Measurements from ENCODE around the gene TGFB1. TPM values are rescaled to one million over a fixed set of nuclear protein-coding genes. Genes with fewer than 3 reads are reported as not detected.
A peak's percentile ranks its signal among the peaks of the same experiment; 100 is the strongest.
"Not testable (repeated sequence)": the region's sequence is repeated elsewhere in the genome, so short reads cannot be mapped to it uniquely, and the experiment has no call there.

Gene TGFB1
- total RNA-seq, 2 donors from 2014 or later: 7.7 to 14.6 TPM

- Histone ChIP-seq H3K27me3 (no peaks in the 10 kb centered on the region), H3K9ac (ENCODE audit: low read depth in 2 of 2, low read length in 2 of 2) (peak overlapping the region; percentile 55 to 74), H3K4me1 (no peaks in the 10 kb centered on the region), H3K27ac (peak overlapping the region; percentile 5), H3K4me3 (peak overlapping the region; percentile 53), H3K36me3 (no peaks in the 10 kb centered on the region), H3K9me3 (no peaks in the 10 kb centered on the region)
- intact Hi-C loops (cut with DNase I): no loop called here
- DNase-seq: no peak
- no peak for TF ChIP-seq CTCF (IDR thresholded peaks at IDR 0.05)
Measured at GRCh38 chr19:41376998-41377365, 23.3 kb upstream of the TGFB1 start.

DNA sequence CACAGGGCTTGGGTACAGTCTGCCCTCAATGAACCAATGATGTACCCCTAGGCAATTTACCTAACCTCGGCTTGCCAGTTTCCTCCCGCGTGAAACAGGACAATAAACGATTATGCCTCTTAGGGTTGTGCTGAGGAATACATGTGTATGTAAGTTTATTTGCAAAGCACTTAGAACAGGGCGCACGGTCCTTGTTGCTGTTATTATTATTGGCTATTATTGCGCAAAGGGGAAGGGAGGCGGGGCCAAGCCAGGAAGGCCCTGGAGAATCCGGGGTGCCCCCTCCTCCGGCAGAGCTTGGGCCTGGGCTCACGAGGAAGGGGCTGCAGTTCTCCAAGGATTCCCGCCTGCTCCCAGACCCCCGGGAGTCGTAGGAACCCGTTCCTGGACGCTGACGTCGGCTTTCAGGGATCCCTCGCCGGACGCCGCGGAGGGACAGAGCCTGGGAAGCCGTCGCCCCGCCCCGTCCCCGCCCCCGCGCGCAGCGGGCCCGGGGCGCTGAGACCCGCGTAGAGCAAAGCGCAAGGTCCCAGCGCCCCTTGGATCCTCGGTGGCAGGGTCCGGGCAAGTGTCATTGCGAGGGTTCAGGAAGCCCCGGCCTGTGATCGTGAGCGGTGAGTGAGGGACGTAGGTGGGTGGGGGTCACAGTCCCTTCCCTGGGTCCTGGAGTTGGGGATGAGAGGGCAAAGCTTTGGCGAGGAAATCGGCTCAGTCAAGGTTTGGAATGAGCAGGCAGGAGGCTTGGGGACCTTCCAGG is 22.7 kb upstream of the TGFB1 start, which contains the start of gene TMEM91:
TSS of gene TMEM91 (plus strand) at position 293 of the 757 bp plus-strand sequence. CDS start 1,777 bp downstream, outside the sequence.
- Histone ChIP-seq H3K4me3 (peak within 1 kb of the TSS; percentile 53), H3K36me3 (no peaks in the 10 kb centered on the region), H3K27ac (peak within 1 kb of the TSS; percentile 5), H3K9ac (ENCODE audit: low read depth in 2 of 2, low read length in 2 of 2) (peak within 1 kb of the TSS; percentile 55 to 74), H3K4me1 (no peaks in the 10 kb centered on the region), H3K9me3 (no peaks in the 10 kb centered on the region), H3K27me3 (no peaks in the 10 kb centered on the region)
- peak; percentile 45 for DNase-seq
- no peak for TF ChIP-seq CTCF (IDR thresholded peaks at IDR 0.05)
- intact Hi-C loops (cut with DNase I): no loop called here

- DNase-seq: peak; percentile 76
- H3K9ac ChIP-seq (ENCODE audit: low read depth in 2 of 2, low read length in 2 of 2): no peak overlapping the region
- H3K27me3 ChIP-seq: no peaks in the 10 kb centered on the region
- intact Hi-C loops (cut with DNase I): no loop called here
- no peaks in the 10 kb centered on the region for H3K36me3 ChIP-seq
- H3K9me3 ChIP-seq: no peaks in the 10 kb centered on the region
- no peak overlapping the region for H3K4me3 ChIP-seq
- H3K27ac ChIP-seq: no peak overlapping the region
- H3K4me1 ChIP-seq: no peaks in the 10 kb centered on the region
- no peak for TF ChIP-seq CTCF (IDR thresholded peaks at IDR 0.05)
Measured at GRCh38 chr19:41373993-41374392, 20.3 kb upstream of the TGFB1 start.

DNA sequence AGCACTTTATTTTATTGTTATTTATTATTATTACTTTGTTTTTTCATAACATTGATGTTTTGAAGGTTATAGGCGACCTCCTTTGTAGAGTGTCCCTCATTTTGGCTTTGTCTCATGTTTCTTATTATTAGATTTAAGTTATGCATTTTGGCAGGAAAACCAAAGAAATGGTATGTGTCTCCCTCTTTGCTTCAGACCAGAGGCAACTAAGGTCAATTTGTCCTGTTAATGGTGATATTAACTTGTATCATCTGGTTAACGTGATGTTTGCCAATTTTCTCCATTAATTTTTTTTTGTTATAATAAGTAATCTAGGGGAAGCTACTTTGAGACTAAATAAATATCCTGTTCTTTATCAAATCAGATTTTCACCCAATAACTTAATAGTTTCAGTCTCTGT is 18.8 kb upstream of the TGFB1 start:
- H3K4me3 ChIP-seq: no peak overlapping the region
- no peak overlapping the region for H3K9ac ChIP-seq (ENCODE audit: low read depth in 2 of 2, low read length in 2 of 2)
- no peak for TF ChIP-seq CTCF (IDR thresholded peaks at IDR 0.05)
- no peaks in the 10 kb centered on the region for H3K9me3 ChIP-seq
- H3K27me3 ChIP-seq: no peaks in the 10 kb centered on the region
- intact Hi-C loops (cut with DNase I): no loop called here
- no peak for DNase-seq
- H3K36me3 ChIP-seq: no peaks in the 10 kb centered on the region
- no peak overlapping the region for H3K27ac ChIP-seq
- no peaks in the 10 kb centered on the region for H3K4me1 ChIP-seq

- H3K9ac ChIP-seq (ENCODE audit: low read depth in 2 of 2, low read length in 2 of 2): no peak overlapping the region
- H3K27ac ChIP-seq: no peak overlapping the region
- H3K36me3 ChIP-seq: no peaks in the 10 kb centered on the region
- no peak for DNase-seq
- H3K9me3 ChIP-seq: no peaks in the 10 kb centered on the region
- TF ChIP-seq CTCF (IDR thresholded peaks at IDR 0.05): no peak
- no peak overlapping the region for H3K4me3 ChIP-seq
- intact Hi-C loops (cut with DNase I): no loop called here
- no peaks in the 10 kb centered on the region for H3K27me3 ChIP-seq
- no peaks in the 10 kb centered on the region for H3K4me1 ChIP-seq
Measured at GRCh38 chr19:41371541-41371940, 17.8 kb upstream of the TGFB1 start.

GRCh38 chr19:41371119-41371518 is 17.4 kb upstream of the TGFB1 start:
- H3K4me1 ChIP-seq; H3K27ac ChIP-seq; intact Hi-C loops (cut with DNase I); H3K9ac ChIP-seq (ENCODE audit: low read depth in 2 of 2, low read length in 2 of 2); DNase-seq; H3K27me3 ChIP-seq; H3K9me3 ChIP-seq; H3K36me3 ChIP-seq; H3K4me3 ChIP-seq: not testable (repeated sequence)
